ENCODE measurements around the gene GPR78.

- TF ChIP-seq CTCF (IDR thresholded peaks at IDR 0.05) (no peak), POLR2AphosphoS5 (IDR thresholded peaks at IDR 0.05; ENCODE audit: low read depth, low read length) (no peak), TCF7L2 (IDR thresholded peaks at IDR 0.05; ENCODE audit: low read depth, low read length) (no peak)
Measured at GRCh38 chr4:8589823-8590545, 9.8 kb downstream of the GPR78 start.
